Activated CD4-positive, alpha-beta T cell treated with anti-CD3 and anti-CD28 coated beads, Interleukin-2, amount 10 ng/mL, durations not matched to agents 24 days and 14 days (primary cell): Measurements from ENCODE around the gene LRCH1. TPM values are rescaled to one million over a fixed set of nuclear protein-coding genes. Genes with fewer than 3 reads are reported as not detected.
A peak's percentile ranks its signal among the peaks of the same experiment; 100 is the strongest.

Experiments used
- DNase-seq: peaks from one replicate; pipeline ENCODE4 v3.0.0; 2022
- H3K27ac Mint-ChIP-seq: one replicate; pipeline ENCODE4 v1.8.0; 2022; ENCODE audit warnings: mild to moderate bottlenecking, mixed read lengths
- H3K27me3 Mint-ChIP-seq: one replicate; pipeline ENCODE4 v1.8.0; 2022; ENCODE audit warnings: mixed read lengths
- H3K36me3 Mint-ChIP-seq: one replicate; pipeline ENCODE4 v1.8.0; 2022; ENCODE audit warnings: low read depth, mild to moderate bottlenecking, mixed read lengths
- H3K4me1 Mint-ChIP-seq: one replicate; pipeline ENCODE4 v1.8.0; 2021; ENCODE audit warnings: mixed read lengths
- H3K4me3 Mint-ChIP-seq: one replicate; pipeline ENCODE4 v1.8.0; 2022; ENCODE audit warnings: mild to moderate bottlenecking, moderate library complexity, mixed read lengths
- H3K9me3 Mint-ChIP-seq: one replicate; pipeline ENCODE4 v1.8.0; 2021; ENCODE audit warnings: mixed read lengths
- intact Hi-C: fragments of 100-400 bp; cut with micrococcal nuclease; formaldehyde crosslinking; loops from one replicate; pipeline ENCODE4 v1.15.1; 2023
- total RNA-seq: library from RNA; stranded (reverse); gene quantifications from 2 replicates; pipeline ENCODE4 v1.2.3, GENCODE V29; 2022

LRCH1 gene
- total RNA-seq, 1 donor from 2014 or later: 18.3 TPM

GRCh38 chr13:46659413-46660065, 106.6 kb downstream of the LRCH1 start:
- no peaks in the 10 kb centered on the region for H3K27me3 Mint-ChIP-seq
- intact Hi-C loops: loop anchor here (10.0 kb wide), 1 partner anchor 495 kb away; no protein-coding TSS in a partner anchor
- peaks cover 34% of the 10 kb centered on the region for H3K4me1 Mint-ChIP-seq
- H3K4me3 Mint-ChIP-seq: no peak overlapping the region
- no peak overlapping the region for H3K27ac Mint-ChIP-seq
- no peak for DNase-seq
- H3K36me3 Mint-ChIP-seq: peaks cover 5% of the 10 kb centered on the region
- no peaks in the 10 kb centered on the region for H3K9me3 Mint-ChIP-seq

GRCh38 chr13:46660416-46660815, 107.4 kb downstream of the LRCH1 start:
- intact Hi-C loops: loop anchor here (10.0 kb wide), 1 partner anchor 496 kb away; no protein-coding TSS in a partner anchor
- Mint-ChIP-seq H3K36me3 (peaks cover 5% of the 10 kb centered on the region), H3K4me3 (no peak overlapping the region), H3K9me3 (no peaks in the 10 kb centered on the region), H3K27me3 (no peaks in the 10 kb centered on the region), H3K27ac (no peak overlapping the region), H3K4me1 (peaks cover 36% of the 10 kb centered on the region)
- no peak for DNase-seq

- DNase-seq: no peak
- no peak overlapping the region for H3K27ac Mint-ChIP-seq
- H3K27me3 Mint-ChIP-seq: no peaks in the 10 kb centered on the region
- peaks cover 5% of the 10 kb centered on the region for H3K36me3 Mint-ChIP-seq
- intact Hi-C loops: loop anchor here (10.0 kb wide), 1 partner anchor 496 kb away; no protein-coding TSS in a partner anchor
- peaks cover 38% of the 10 kb centered on the region for H3K4me1 Mint-ChIP-seq
- H3K4me3 Mint-ChIP-seq: no peak overlapping the region
- no peaks in the 10 kb centered on the region for H3K9me3 Mint-ChIP-seq
These were observed 107.9 kb downstream of the LRCH1 start for GRCh38 chr13:46660857-46661256.

- Mint-ChIP-seq H3K9me3 (no peaks in the 10 kb centered on the region), H3K36me3 (peaks cover 5% of the 10 kb centered on the region), H3K27me3 (no peaks in the 10 kb centered on the region), H3K27ac (no peak overlapping the region), H3K4me1 (peaks cover 41% of the 10 kb centered on the region), H3K4me3 (no peak overlapping the region)
- intact Hi-C loops: loop anchor here (10.0 kb wide), 1 partner anchor 498 kb away; no protein-coding TSS in a partner anchor
- DNase-seq: no peak
These were observed 109.7 kb downstream of the LRCH1 start for GRCh38 chr13:46662690-46663089.

GRCh38 chr13:46663206-46664037, 110.5 kb downstream of the LRCH1 start:
- H3K9me3 Mint-ChIP-seq: no peaks in the 10 kb centered on the region
- H3K27ac Mint-ChIP-seq: peak overlapping the region; percentile 23
- DNase-seq: no peak
- H3K27me3 Mint-ChIP-seq: no peaks in the 10 kb centered on the region
- H3K4me1 Mint-ChIP-seq: peaks cover 46% of the 10 kb centered on the region
- no peak overlapping the region for H3K4me3 Mint-ChIP-seq
- H3K36me3 Mint-ChIP-seq: peaks cover 5% of the 10 kb centered on the region
- intact Hi-C loops: loop anchor here (10.0 kb wide), 1 partner anchor 499 kb away; no protein-coding TSS in a partner anchor

GRCh38 chr13:46664195-46664594, 111.2 kb downstream of the LRCH1 start:
- H3K9me3 Mint-ChIP-seq: no peaks in the 10 kb centered on the region
- no peak overlapping the region for H3K27ac Mint-ChIP-seq
- no peaks in the 10 kb centered on the region for H3K27me3 Mint-ChIP-seq
- H3K4me1 Mint-ChIP-seq: peaks cover 52% of the 10 kb centered on the region
- DNase-seq: no peak
- intact Hi-C loops: loop anchor here (10.0 kb wide), 1 partner anchor 499 kb away; no protein-coding TSS in a partner anchor
- no peak overlapping the region for H3K4me3 Mint-ChIP-seq
- H3K36me3 Mint-ChIP-seq: peaks cover 5% of the 10 kb centered on the region

- H3K4me1 Mint-ChIP-seq: peaks cover 51% of the 10 kb centered on the region
- H3K4me3 Mint-ChIP-seq: peak overlapping the region; percentile 50
- intact Hi-C loops: loop anchor here (5.0 to 10.0 kb wide), 3 partner anchors 88 to 500 kb away; partner anchors contain the start of gene ESD
- no peak for DNase-seq
- no peaks in the 10 kb centered on the region for H3K27me3 Mint-ChIP-seq
- H3K36me3 Mint-ChIP-seq: peaks cover 4% of the 10 kb centered on the region
- H3K9me3 Mint-ChIP-seq: no peaks in the 10 kb centered on the region
- H3K27ac Mint-ChIP-seq: peak overlapping the region; percentile 86
These were observed 112.3 kb downstream of the LRCH1 start for GRCh38 chr13:46665248-46665632.

GRCh38 chr13:46665633-46666482, 112.9 kb downstream of the LRCH1 start:
- H3K4me3 Mint-ChIP-seq: peak overlapping the region; percentile 50
- intact Hi-C loops: loop anchor here (5.0 to 10.0 kb wide), 3 partner anchors 89 to 501 kb away; partner anchors contain the start of gene ESD

GRCh38 chr13:46666727-46667456, 113.9 kb downstream of the LRCH1 start:
- DNase-seq: no peak
- H3K4me1 Mint-ChIP-seq: peaks cover 54% of the 10 kb centered on the region
- H3K27ac Mint-ChIP-seq: peak overlapping the region; percentile 75
- no peaks in the 10 kb centered on the region for H3K9me3 Mint-ChIP-seq
- peak overlapping the region; percentile 72 for H3K4me3 Mint-ChIP-seq
- H3K36me3 Mint-ChIP-seq: peaks cover 8% of the 10 kb centered on the region
- intact Hi-C loops: loop anchor here (5.0 to 10.0 kb wide), 3 partner anchors 90 to 502 kb away; partner anchors contain the start of gene ESD
- no peaks in the 10 kb centered on the region for H3K27me3 Mint-ChIP-seq

More at GRCh38 chr13:46665633-46666482, 112.9 kb downstream of the LRCH1 start:
- no peaks in the 10 kb centered on the region for H3K27me3 Mint-ChIP-seq
- DNase-seq: peak; percentile 63
- H3K36me3 Mint-ChIP-seq: peaks cover 4% of the 10 kb centered on the region
- H3K27ac Mint-ChIP-seq: peak overlapping the region; percentile 86
- peaks cover 49% of the 10 kb centered on the region for H3K4me1 Mint-ChIP-seq
- H3K9me3 Mint-ChIP-seq: no peaks in the 10 kb centered on the region

GRCh38 chr13:46667687-46668281, 114.8 kb downstream of the LRCH1 start:
- intact Hi-C loops: loop anchor here (1.0 to 10.0 kb wide), 7 partner anchors 10 to 503 kb away; partner anchors contain the start of gene ESD
- Mint-ChIP-seq H3K4me3 (peak overlapping the region; percentile 88), H3K36me3 (peaks cover 8% of the 10 kb centered on the region), H3K9me3 (no peaks in the 10 kb centered on the region), H3K27me3 (no peaks in the 10 kb centered on the region), H3K27ac (peak overlapping the region; percentile 85), H3K4me1 (peaks cover 54% of the 10 kb centered on the region)
- DNase-seq: peak; percentile 80

GRCh38 chr13:46668302-46668720, 115.3 kb downstream of the LRCH1 start:
- peaks cover 50% of the 10 kb centered on the region for H3K4me1 Mint-ChIP-seq
- DNase-seq: peak; percentile 77
- intact Hi-C loops: loop anchor here (1.0 to 10.0 kb wide), 7 partner anchors 11 to 504 kb away; partner anchors contain the start of gene ESD
- peak overlapping the region; percentile 85 for H3K27ac Mint-ChIP-seq
- H3K36me3 Mint-ChIP-seq: peaks cover 9% of the 10 kb centered on the region
- H3K4me3 Mint-ChIP-seq: peak overlapping the region; percentile 88
- H3K9me3 Mint-ChIP-seq: no peaks in the 10 kb centered on the region
- no peaks in the 10 kb centered on the region for H3K27me3 Mint-ChIP-seq

- peak overlapping the region; percentile 44 for H3K4me3 Mint-ChIP-seq
- H3K9me3 Mint-ChIP-seq: no peaks in the 10 kb centered on the region
- H3K27ac Mint-ChIP-seq: peak overlapping the region; percentile 10
- peaks cover 47% of the 10 kb centered on the region for H3K4me1 Mint-ChIP-seq
- no peaks in the 10 kb centered on the region for H3K27me3 Mint-ChIP-seq
- no peak for DNase-seq
- H3K36me3 Mint-ChIP-seq: peaks cover 9% of the 10 kb centered on the region
- intact Hi-C loops: loop anchor here (1.0 to 10.0 kb wide), 7 partner anchors 10 to 504 kb away; partner anchors contain the start of gene ESD
These were observed 116.1 kb downstream of the LRCH1 start for GRCh38 chr13:46668931-46669525.
